Measurements from ENCODE around the gene RXRA.

DNA sequence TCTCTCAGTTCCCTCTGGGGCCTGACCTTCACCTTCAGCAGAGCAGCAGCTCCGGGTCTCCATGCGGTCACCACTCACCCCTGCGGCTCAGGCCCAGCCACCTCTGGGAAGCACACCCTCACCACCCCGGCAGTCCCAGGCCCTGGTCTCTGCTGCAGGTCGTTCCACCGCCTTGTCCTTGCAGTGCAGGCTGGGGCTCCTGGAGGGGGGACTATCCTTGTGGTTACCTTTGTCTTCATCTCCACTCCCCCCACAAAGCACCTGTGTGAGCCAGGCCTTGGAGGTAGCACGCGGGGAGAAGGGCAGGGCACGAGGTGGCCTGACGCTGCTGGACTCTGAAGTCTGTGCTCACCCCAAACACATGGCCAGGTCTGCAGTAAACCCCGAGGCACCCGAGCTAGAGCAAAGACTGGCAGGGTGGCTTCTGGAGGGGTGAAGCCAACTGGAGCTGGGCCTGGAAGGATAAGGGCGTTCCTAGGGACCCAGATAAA, 33.2 kb upstream of the RXRA start:
- TF ChIP-seq POLR2A (IDR thresholded peaks at IDR 0.05; ENCODE audit: low read depth, low read length) (no peak), ATF3 (IDR thresholded peaks at IDR 0.05; ENCODE audit: borderline replicate concordance, extremely low read depth, low read depth, low read length) (no peak), POLR2AphosphoS5 (IDR thresholded peaks at IDR 0.05; ENCODE audit: low read length) (no peak), JUND (IDR thresholded peaks at IDR 0.05; ENCODE audit: low read depth, low read length) (no peak), SMC3 (IDR thresholded peaks at IDR 0.05; ENCODE audit: borderline replicate concordance, low read length) (no peak), SP1 (IDR thresholded peaks at IDR 0.05; ENCODE audit: low read depth, low read length) (no peak), HDAC6 (IDR thresholded peaks at IDR 0.05; ENCODE audit: unreplicated experiment) (no peak), BCL3 (IDR thresholded peaks at IDR 0.05; ENCODE audit: borderline replicate concordance, insufficient read depth, low read depth, low read length, poor library complexity, severe bottlenecking) (no peak), CHD4 (IDR thresholded peaks at IDR 0.05) (no peak), HSF1 (IDR thresholded peaks at IDR 0.05; ENCODE audit: low read depth, low read length) (no peak), POLR2AphosphoS2 (IDR thresholded peaks at IDR 0.05; ENCODE audit: low read depth, low read length) (no peak)
- TF ChIP-seq, protein P1, sequence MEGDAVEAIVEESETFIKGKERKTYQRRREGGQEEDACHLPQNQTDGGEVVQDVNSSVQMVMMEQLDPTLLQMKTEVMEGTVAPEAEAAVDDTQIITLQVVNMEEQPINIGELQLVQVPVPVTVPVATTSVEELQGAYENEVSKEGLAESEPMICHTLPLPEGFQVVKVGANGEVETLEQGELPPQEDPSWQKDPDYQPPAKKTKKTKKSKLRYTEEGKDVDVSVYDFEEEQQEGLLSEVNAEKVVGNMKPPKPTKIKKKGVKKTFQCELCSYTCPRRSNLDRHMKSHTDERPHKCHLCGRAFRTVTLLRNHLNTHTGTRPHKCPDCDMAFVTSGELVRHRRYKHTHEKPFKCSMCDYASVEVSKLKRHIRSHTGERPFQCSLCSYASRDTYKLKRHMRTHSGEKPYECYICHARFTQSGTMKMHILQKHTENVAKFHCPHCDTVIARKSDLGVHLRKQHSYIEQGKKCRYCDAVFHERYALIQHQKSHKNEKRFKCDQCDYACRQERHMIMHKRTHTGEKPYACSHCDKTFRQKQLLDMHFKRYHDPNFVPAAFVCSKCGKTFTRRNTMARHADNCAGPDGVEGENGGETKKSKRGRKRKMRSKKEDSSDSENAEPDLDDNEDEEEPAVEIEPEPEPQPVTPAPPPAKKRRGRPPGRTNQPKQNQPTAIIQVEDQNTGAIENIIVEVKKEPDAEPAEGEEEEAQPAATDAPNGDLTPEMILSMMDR (IDR thresholded peaks at IDR 0.05 in 2 of 3, conservative IDR thresholded peaks at IDR 0.05 in 1 of 3; ENCODE audit: control insufficient read depth in 2 of 3, extremely low read depth in 1 of 3, insufficient read depth in 1 of 3, low read depth in 3 of 3, low read length in 3 of 3) = no peak
- TF ChIP-seq, protein P2, sequence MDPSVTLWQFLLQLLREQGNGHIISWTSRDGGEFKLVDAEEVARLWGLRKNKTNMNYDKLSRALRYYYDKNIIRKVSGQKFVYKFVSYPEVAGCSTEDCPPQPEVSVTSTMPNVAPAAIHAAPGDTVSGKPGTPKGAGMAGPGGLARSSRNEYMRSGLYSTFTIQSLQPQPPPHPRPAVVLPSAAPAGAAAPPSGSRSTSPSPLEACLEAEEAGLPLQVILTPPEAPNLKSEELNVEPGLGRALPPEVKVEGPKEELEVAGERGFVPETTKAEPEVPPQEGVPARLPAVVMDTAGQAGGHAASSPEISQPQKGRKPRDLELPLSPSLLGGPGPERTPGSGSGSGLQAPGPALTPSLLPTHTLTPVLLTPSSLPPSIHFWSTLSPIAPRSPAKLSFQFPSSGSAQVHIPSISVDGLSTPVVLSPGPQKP (IDR thresholded peaks at IDR 0.05; ENCODE audit: low read depth, low read length) = no peak

All from GM12878 (cell line).